K562 (cell line): ENCODE data around the gene MARCO. TPM values are rescaled to one million over a fixed set of nuclear protein-coding genes. Genes with fewer than 3 reads are reported as not detected.

Experiments
- ATAC-seq: fragments of 200-7000 bp; cut with Tn5 transposase; 3 replicates; pipeline ENCODE4 v1.9.1; 2020; ENCODE audit warnings: moderate library complexity
- BruUV-seq: library from RNA; stranded (reverse); fragments of 400-500 nt; replicated peaks from 2 replicates; lab custom pipeline; 2021; lab: Mats Ljungman, UMichigan
- CTCF ChIA-PET: fragments of 300-600 bp; formaldehyde crosslinking; extraction: SDS; loops from one replicate; lab custom pipeline; 2021; ENCODE audit warnings: low intra/inter-chr PET ratio; lab: Yijun Ruan, JAX
- POLR2A ChIA-PET: fragments of 300-600, 350-650 bp; sonication (Branson Sonifier 250); formaldehyde crosslinking; extraction: SDS; loops from one replicate; lab custom pipeline; 2021; ENCODE audit warnings: antibody characterized with exemption, inconsistent platforms; lab: Yijun Ruan, JAX
- DNase-seq, 4 experiments: peaks; one replicate each; pipeline versions ENCODE4 v3.0.0 to v3.0.0-alpha.2; 2011 to 2018; ENCODE audit warnings: low spot score in 3 of 4, mixed read lengths in 3 of 4; ENCODE audit errors: extremely low read depth in 1 of 4
- FAIRE-seq: peaks from 2 replicates; lab custom pipeline; 2011; peaks lifted over from hg19 to GRCh38; lab: Jason Lieb, UNC
- H2AFZ ChIP-seq: 2 replicates; pipeline ENCODE4 v1.6.0; 2011; ENCODE audit warnings: low read depth, low read length, control low read depth, inconsistent platforms
- H3K27ac ChIP-seq: fragments of 200-600 bp; 3 replicates; pipeline ENCODE4 v1.8.0; 2011; ENCODE audit warnings: low read depth, mild to moderate bottlenecking, control low read depth, inconsistent platforms, low read length, moderate library complexity, mixed read lengths; ENCODE audit errors: extremely low read depth
- H3K27me3 ChIP-seq, 2 experiments: fragments of 300-600 bp in 1 of 2; 2 replicates in 1 of 2; 3 replicates in 1 of 2; pipeline versions ENCODE4 v1.6.0 to v1.8.0; 2011; ENCODE audit warnings: inconsistent platforms in 2 of 2, low read length in 2 of 2, mild to moderate bottlenecking in 1 of 2, mixed read lengths in 1 of 2, moderate library complexity in 1 of 2; ENCODE audit not compliant: control insufficient read depth in 2 of 2, insufficient read depth in 2 of 2
- H3K36me3 ChIP-seq: fragments of 300-600 bp; 3 replicates; pipeline ENCODE4 v1.8.0; 2011; ENCODE audit warnings: mild to moderate bottlenecking, low read length, inconsistent platforms; ENCODE audit not compliant: control insufficient read depth, insufficient read depth
- H3K4me1 ChIP-seq, 2 experiments: fragments of 200-600 bp in 1 of 2; replicated peaks in 1 of 2; 2 replicates in 1 of 2; 3 replicates in 1 of 2; pipeline versions ENCODE4 v1.5.1 to v1.8.0; 2011; ENCODE audit warnings: inconsistent platforms in 2 of 2, low read length in 2 of 2, mild to moderate bottlenecking in 1 of 2, mixed read lengths in 1 of 2, moderate library complexity in 1 of 2; ENCODE audit not compliant: control insufficient read depth in 2 of 2, insufficient read depth in 2 of 2
- H3K4me2 ChIP-seq: 2 replicates; pipeline ENCODE4 v1.6.1; 2011; ENCODE audit warnings: low read length, control low read depth, inconsistent platforms, mixed read lengths; ENCODE audit not compliant: insufficient read depth
- H3K4me3 ChIP-seq: fragments of 200-600 bp; sonication (generic), shearing (Covaris generic); 2 replicates; pipeline ENCODE4 v1.5.1; 2016; ENCODE audit warnings: control low read depth, inconsistent platforms
- H3K79me2 ChIP-seq: fragments of 200-600 bp; 3 replicates; pipeline ENCODE4 v1.8.0; 2011; ENCODE audit warnings: low read length, inconsistent platforms; ENCODE audit not compliant: control insufficient read depth, insufficient read depth
- H3K9ac ChIP-seq, 2 experiments: 2 replicates each; pipeline versions ENCODE4 v1.6.0 to v1.6.1; 2011; ENCODE audit warnings: low read depth in 2 of 2, low read length in 2 of 2, control low read depth in 1 of 2, inconsistent platforms in 1 of 2, mild to moderate bottlenecking in 1 of 2, mixed read lengths in 1 of 2; ENCODE audit not compliant: insufficient read depth in 1 of 2
- H3K9me1 ChIP-seq: one replicate; pipeline ENCODE4 v1.6.0; 2011; ENCODE audit warnings: inconsistent platforms, mild to moderate bottlenecking, low read length, moderate library complexity; ENCODE audit not compliant: control insufficient read depth, insufficient read depth
- H3K9me3 ChIP-seq: replicated peaks from 2 replicates; pipeline ENCODE4 v1.5.1; 2011; ENCODE audit warnings: low read depth, low read length, inconsistent platforms; ENCODE audit not compliant: control insufficient read depth, insufficient read depth
- H4K20me1 ChIP-seq: replicated peaks from 2 replicates; pipeline ENCODE4 v1.6.1; 2011; ENCODE audit warnings: low read length, inconsistent platforms, mixed read lengths; ENCODE audit not compliant: control insufficient read depth, insufficient read depth
- ATF7 ChIP-seq: fragments of 450-650 bp; IDR thresholded peaks from 2 replicates; pipeline ENCODE4 v1.7.1; 2014; ENCODE audit warnings: mild to moderate bottlenecking, moderate library complexity
- CCAR2 ChIP-seq: fragments of 200-400 bp; formaldehyde crosslinking; IDR thresholded peaks from 2 replicates; pipeline ENCODE4 v1.6.1; 2017; ENCODE audit warnings: mild to moderate bottlenecking, low read depth, low read length
- CHD2 ChIP-seq: IDR thresholded peaks from 2 replicates; pipeline ENCODE4 v1.6.1; 2011; ENCODE audit warnings: low read depth, low read length
- MYC ChIP-seq, 2 experiments: fragments of 250-450 bp in 1 of 2; sonication (Bioruptor Pico) in 1 of 2; IDR thresholded peaks; 2 replicates each; pipeline versions ENCODE4 v1.5.1 to v1.6.1; 2012 to 2021; ENCODE audit warnings: low read depth in 2 of 2, borderline replicate concordance in 1 of 2, improper control_type of control experiment in 1 of 2, low read length in 1 of 2, mild to moderate bottlenecking in 1 of 2, moderate library complexity in 1 of 2
- POLR2A ChIP-seq: fragments of 450-650 bp; conservative IDR thresholded peaks from 2 replicates; pipeline ENCODE4 v1.6.1; 2016
- SMAD2 ChIP-seq: fragments of 150-350 bp; IDR thresholded peaks from 2 replicates; pipeline ENCODE4 v1.6.1; 2014; ENCODE audit warnings: low read depth, mild to moderate bottlenecking, low read length
- ZKSCAN3 ChIP-seq: fragments of 250-450 bp; sonication (Bioruptor Pico); IDR thresholded peaks from 2 replicates; pipeline ENCODE4 v1.4.0; 2020
- WGBS: fragments of 100-300 bp; shearing (Covaris generic); methylation state at CpG from one replicate; pipeline ENCODE4 v1.1.6; 2016; ENCODE audit warnings: low coverage, mixed read lengths; ENCODE audit not compliant: insufficient coverage; ENCODE audit errors: missing lambda C conversion rate; 5-methylcytosine and 5-hydroxymethylcytosine counted together
- in situ Hi-C: fragments of 300-500 bp; cut with MboI; formaldehyde crosslinking; loops from 4 replicates; pipeline ENCODE4 v1.15.0; 2018; ENCODE audit warnings: inconsistent platforms, mixed read lengths
- intact Hi-C: fragments of 100-400 bp; cut with micrococcal nuclease; formaldehyde crosslinking; loops from 2 replicates; pipeline ENCODE4 v1.14.2; 2022
- polyA plus RNA-seq, 8 experiments: library from polyadenylated mRNA; depleted of rRNA in 4 of 8; stranded (reverse) in 5 of 8; unstranded in 3 of 8; fragments of >200 nt; fragmentation: Nextera tagmentation in 2 of 8; fragmentation: Illumina TruSeq in 1 of 8; extraction: Ambion mirVana in 2 of 8; extraction: Trizol in 1 of 8; gene quantifications; 2 replicates each; pipeline versions ENCODE4 v1.2.1 to v1.2.3, GENCODE V29; 2011 to 2014; ENCODE audit warnings: inconsistent platforms in 1 of 8, missing spikeins in 1 of 8
- total RNA-seq, 7 experiments: library from RNA; depleted of rRNA in 6 of 7; stranded (reverse); fragments of >200 nt in 6 of 7; fragmentation: Illumina TruSeq in 2 of 7; extraction: Trizol in 2 of 7; gene quantifications; 2 replicates each; pipeline versions ENCODE4 v1.2.1 to v1.2.3, GENCODE V29; 2011 to 2021; ENCODE audit warnings: low replicate concordance in 1 of 7
- TF ChIP-seq, protein P1 (sequence below): sonication (generic); formaldehyde crosslinking; IDR thresholded peaks from 2 replicates; pipeline ENCODE4 v1.8.0; 2023; ENCODE audit warnings: mild to moderate bottlenecking, missing genetic modification reagents

Gene MARCO
- total and polyA plus RNA-seq, 9 of the 15 experiments (the other 6 are each of a cell fraction or from before 2014, with no cell fraction given), result 0.31 TPM; not detected in 8

DNA sequence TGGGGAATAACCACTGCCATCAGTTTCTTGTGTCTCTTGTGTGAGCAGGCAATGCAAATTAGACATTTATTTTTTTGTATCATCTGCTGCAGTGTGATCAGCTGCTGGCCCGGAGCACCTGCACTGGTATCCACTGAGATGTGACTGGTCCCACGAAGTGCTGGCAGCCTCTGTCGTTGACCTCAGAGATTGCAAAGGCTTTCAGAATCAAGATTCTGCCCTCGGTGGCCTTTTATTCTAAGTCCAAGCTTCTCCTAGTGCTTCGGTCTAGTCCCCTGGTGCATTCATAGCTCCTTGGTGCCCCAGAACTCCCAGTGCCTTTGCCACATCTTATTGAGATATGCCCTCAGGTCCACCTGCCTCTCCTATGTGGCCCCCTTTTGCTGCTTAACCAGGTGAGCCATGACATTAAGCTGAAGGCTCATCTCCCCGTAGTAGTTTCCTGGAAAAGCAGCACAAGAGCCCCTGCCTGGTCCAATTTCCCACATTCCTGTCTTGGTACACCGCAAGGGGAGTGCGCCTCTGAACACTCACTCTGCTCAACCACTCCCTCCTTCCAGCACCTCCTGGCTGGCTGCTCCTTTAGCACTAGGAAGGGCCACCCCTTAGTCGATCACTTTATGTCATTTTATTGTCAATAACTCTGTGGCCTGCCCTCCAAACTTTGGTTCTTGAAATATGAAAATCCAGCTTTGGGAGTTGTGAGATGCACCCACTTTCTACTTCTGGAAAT is 27.1 kb upstream of the MARCO start:
- 2% methylated on average over 9 of the region's 9 CpGs for WGBS
- intact Hi-C loops, result no loop called here
- Histone ChIP-seq H3K9me3 (no peaks in the 10 kb centered on the region), H3K9ac (no peak overlapping the region), H3K36me3 (no peaks in the 10 kb centered on the region), H3K27me3 (peaks cover 2 to 8% of the 10 kb centered on the region in 2 experiments; a peak in 2 of 5 replicates), H3K27ac (no peak overlapping the region), H4K20me1 (no peaks in the 10 kb centered on the region), H3K4me2 (no peak overlapping the region), H3K79me2 (no peaks in the 10 kb centered on the region)
- POLR2A ChIA-PET, result interaction anchor here (0.6 kb wide), 1 partner anchor 365 kb away, joined by 3 read pairs; no protein-coding TSS in a partner anchor
- CTCF ChIA-PET, result no interaction called here
- DNase-seq (no peak), ATAC-seq (no peak)
- TF ChIP-seq, protein P1, sequence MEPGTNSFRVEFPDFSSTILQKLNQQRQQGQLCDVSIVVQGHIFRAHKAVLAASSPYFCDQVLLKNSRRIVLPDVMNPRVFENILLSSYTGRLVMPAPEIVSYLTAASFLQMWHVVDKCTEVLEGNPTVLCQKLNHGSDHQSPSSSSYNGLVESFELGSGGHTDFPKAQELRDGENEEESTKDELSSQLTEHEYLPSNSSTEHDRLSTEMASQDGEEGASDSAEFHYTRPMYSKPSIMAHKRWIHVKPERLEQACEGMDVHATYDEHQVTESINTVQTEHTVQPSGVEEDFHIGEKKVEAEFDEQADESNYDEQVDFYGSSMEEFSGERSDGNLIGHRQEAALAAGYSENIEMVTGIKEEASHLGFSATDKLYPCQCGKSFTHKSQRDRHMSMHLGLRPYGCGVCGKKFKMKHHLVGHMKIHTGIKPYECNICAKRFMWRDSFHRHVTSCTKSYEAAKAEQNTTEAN (CRISPR knock-in tag), result no peak
- TF ChIP-seq POLR2A (no peak), SMAD2 (no peak), ZKSCAN3 (no peak), CHD2 (no peak), CCAR2 (no peak), MYC (IDR thresholded peaks at IDR 0.05; ENCODE audit: low read depth, low read length) (no peak), MYC (CRISPR knock-in tag; IDR thresholded peaks at IDR 0.05; ENCODE audit: borderline replicate concordance, low read depth) (no peak), ATF7 (no peak)
- TF ChIP-seq, all 486 proteins: peak for 0
- H2AFZ ChIP-seq, result no peak overlapping the region
- in situ Hi-C loops, result no loop called here
- no TSS peak for BruUV-seq
- FAIRE-seq, result no peak
- H3K9me1 ChIP-seq, result no peaks in the 10 kb centered on the region
- no peaks in the 10 kb centered on the region for H3K4me1 ChIP-seq
- H3K4me3 ChIP-seq, result no peak overlapping the region
